Measurements from ENCODE around the gene CMSS1. TPM values are rescaled to one million over a fixed set of nuclear protein-coding genes. Genes with fewer than 3 reads are reported as not detected.

The CMSS1 gene
- total RNA-seq, 1 donor from 2014 or later, result 17.3 TPM

- no peak for TF ChIP-seq CTCF (IDR thresholded peaks at IDR 0.05)
- DNase-seq (no peak), ATAC-seq (no peak)
- no peaks in the 10 kb centered on the region for H3K36me3 ChIP-seq
- no peaks in the 10 kb centered on the region for H3K4me1 ChIP-seq
- no peak overlapping the region for H3K27ac ChIP-seq
- intact Hi-C loops (cut with DNase I), result no loop called here
- peaks cover 9% of the 10 kb centered on the region for H3K9me3 ChIP-seq
- H3K4me3 ChIP-seq, result no peak overlapping the region
- no peaks in the 10 kb centered on the region for H3K27me3 ChIP-seq (ENCODE audit: low read depth)
Measured at GRCh38 chr3:100179692-100180349, 362.2 kb downstream of the CMSS1 start.

- DNase-seq (no peak), ATAC-seq (no peak)
- intact Hi-C loops (cut with DNase I), result no loop called here
- Histone ChIP-seq H3K4me3 (no peak overlapping the region), H3K4me1 (no peaks in the 10 kb centered on the region), H3K27me3 (ENCODE audit: low read depth) (no peaks in the 10 kb centered on the region), H3K27ac (no peak overlapping the region), H3K9me3 (peaks cover 9% of the 10 kb centered on the region), H3K36me3 (no peaks in the 10 kb centered on the region)
- no peak for TF ChIP-seq CTCF (IDR thresholded peaks at IDR 0.05)
Measured at GRCh38 chr3:100183608-100184125, 366.0 kb downstream of the CMSS1 start.

GRCh38 chr3:100184948-100185570 lies 367.4 kb downstream of the CMSS1 start:
- TF ChIP-seq CTCF (IDR thresholded peaks at IDR 0.05), result no peak
- intact Hi-C loops (cut with DNase I), result no loop called here
- no peak for DNase-seq
- Histone ChIP-seq H3K27me3 (ENCODE audit: low read depth) (no peaks in the 10 kb centered on the region), H3K4me1 (no peaks in the 10 kb centered on the region), H3K36me3 (no peaks in the 10 kb centered on the region), H3K4me3 (no peak overlapping the region), H3K27ac (no peak overlapping the region), H3K9me3 (peaks cover 4% of the 10 kb centered on the region)
- ATAC-seq, result no peak

- DNase-seq (no peak), ATAC-seq (no peak)
- H3K4me3 ChIP-seq, result no peak overlapping the region
- no peaks in the 10 kb centered on the region for H3K27me3 ChIP-seq (ENCODE audit: low read depth)
- H3K9me3 ChIP-seq, result no peaks in the 10 kb centered on the region
- intact Hi-C loops (cut with DNase I), result no loop called here
- no peak for TF ChIP-seq CTCF (IDR thresholded peaks at IDR 0.05)
- H3K27ac ChIP-seq, result no peak overlapping the region
- H3K36me3 ChIP-seq, result no peaks in the 10 kb centered on the region
- no peaks in the 10 kb centered on the region for H3K4me1 ChIP-seq
Measured at GRCh38 chr3:100185847-100186246, 368.2 kb downstream of the CMSS1 start.

GRCh38 chr3:100189444-100189964 lies 371.8 kb downstream of the CMSS1 start:
- Histone ChIP-seq H3K27ac (no peak overlapping the region), H3K4me1 (no peaks in the 10 kb centered on the region), H3K36me3 (no peaks in the 10 kb centered on the region), H3K9me3 (no peaks in the 10 kb centered on the region), H3K27me3 (ENCODE audit: low read depth) (no peaks in the 10 kb centered on the region), H3K4me3 (no peak overlapping the region)
- intact Hi-C loops (cut with DNase I), result no loop called here
- DNase-seq (no peak), ATAC-seq (no peak)
- no peak for TF ChIP-seq CTCF (IDR thresholded peaks at IDR 0.05)

All from lower lobe of right lung (tissue), 2 donors.